ENCODE data around the gene SLC1A1.

Gene SLC1A1

GRCh38 chr9:4620881-4621555 is 130.8 kb downstream of the SLC1A1 start:
- H3K36me3 ChIP-seq: no peaks in the 10 kb centered on the region
- no peak for DNase-seq
- no peaks in the 10 kb centered on the region for H3K9me3 ChIP-seq (ENCODE audit: severe bottlenecking)
- TF ChIP-seq, protein P1, sequence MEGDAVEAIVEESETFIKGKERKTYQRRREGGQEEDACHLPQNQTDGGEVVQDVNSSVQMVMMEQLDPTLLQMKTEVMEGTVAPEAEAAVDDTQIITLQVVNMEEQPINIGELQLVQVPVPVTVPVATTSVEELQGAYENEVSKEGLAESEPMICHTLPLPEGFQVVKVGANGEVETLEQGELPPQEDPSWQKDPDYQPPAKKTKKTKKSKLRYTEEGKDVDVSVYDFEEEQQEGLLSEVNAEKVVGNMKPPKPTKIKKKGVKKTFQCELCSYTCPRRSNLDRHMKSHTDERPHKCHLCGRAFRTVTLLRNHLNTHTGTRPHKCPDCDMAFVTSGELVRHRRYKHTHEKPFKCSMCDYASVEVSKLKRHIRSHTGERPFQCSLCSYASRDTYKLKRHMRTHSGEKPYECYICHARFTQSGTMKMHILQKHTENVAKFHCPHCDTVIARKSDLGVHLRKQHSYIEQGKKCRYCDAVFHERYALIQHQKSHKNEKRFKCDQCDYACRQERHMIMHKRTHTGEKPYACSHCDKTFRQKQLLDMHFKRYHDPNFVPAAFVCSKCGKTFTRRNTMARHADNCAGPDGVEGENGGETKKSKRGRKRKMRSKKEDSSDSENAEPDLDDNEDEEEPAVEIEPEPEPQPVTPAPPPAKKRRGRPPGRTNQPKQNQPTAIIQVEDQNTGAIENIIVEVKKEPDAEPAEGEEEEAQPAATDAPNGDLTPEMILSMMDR (IDR thresholded peaks at IDR 0.05; ENCODE audit: low read depth, low read length): no peak
- no peak overlapping the region for H3K4me3 ChIP-seq (ENCODE audit: low read depth, low read length)
- H3K27me3 ChIP-seq (ENCODE audit: insufficient read depth, low read depth, severe bottlenecking): no peaks in the 10 kb centered on the region
- H3K27ac ChIP-seq: no peak overlapping the region

GRCh38 chr9:4622016-4622415 is 131.7 kb downstream of the SLC1A1 start:
- H3K9me3 ChIP-seq (ENCODE audit: severe bottlenecking): no peaks in the 10 kb centered on the region
- TF ChIP-seq, protein P1 (IDR thresholded peaks at IDR 0.05; ENCODE audit: low read depth, low read length): no peak
- H3K27ac ChIP-seq: no peak overlapping the region
- H3K36me3 ChIP-seq: no peaks in the 10 kb centered on the region
- no peak for DNase-seq
- no peaks in the 10 kb centered on the region for H3K27me3 ChIP-seq (ENCODE audit: insufficient read depth, low read depth, severe bottlenecking)
- H3K4me3 ChIP-seq (ENCODE audit: low read depth, low read length): no peak overlapping the region

DNA sequence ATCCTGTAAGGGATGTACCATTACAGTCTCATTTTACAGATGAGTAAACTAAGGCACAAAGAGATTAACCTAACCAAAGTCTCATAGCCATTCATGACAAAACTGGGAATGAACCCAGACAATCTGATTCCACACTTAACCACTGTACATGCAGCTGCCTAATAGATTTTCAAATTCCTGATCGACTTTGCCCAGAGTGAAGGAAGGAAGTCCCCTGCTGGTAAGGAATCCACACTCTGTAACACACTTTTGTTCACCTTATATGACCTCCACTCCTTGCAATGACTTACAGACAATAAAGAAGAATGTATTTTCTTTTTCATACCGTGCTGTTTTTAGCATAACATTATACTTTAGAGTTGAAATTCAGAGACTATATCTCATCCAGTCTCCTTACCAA is 140.6 kb downstream of the SLC1A1 start:
- DNase-seq: no peak
- no peak overlapping the region for H3K4me3 ChIP-seq (ENCODE audit: low read depth, low read length)
- no peaks in the 10 kb centered on the region for H3K27me3 ChIP-seq (ENCODE audit: insufficient read depth, low read depth, severe bottlenecking)
- no peaks in the 10 kb centered on the region for H3K36me3 ChIP-seq
- no peak overlapping the region for H3K27ac ChIP-seq
- no peaks in the 10 kb centered on the region for H3K9me3 ChIP-seq (ENCODE audit: severe bottlenecking)
- TF ChIP-seq, protein P1 (IDR thresholded peaks at IDR 0.05; ENCODE audit: low read depth, low read length): no peak
